GM12865 (cell line): ENCODE data around the gene EMP1.
A peak's percentile ranks its signal among the peaks of the same experiment; 100 is the strongest.

ENCODE experiments used
- DNase-seq: peaks from one replicate; pipeline ENCODE4 v3.0.0; 2010; ENCODE audit warnings: low read depth
- H3K4me3 ChIP-seq: 2 replicates; pipeline ENCODE4 v1.5.1; 2011; ENCODE audit warnings: mild to moderate bottlenecking, low read depth, low read length, control low read depth
- TF ChIP-seq, protein P1 (sequence below): IDR thresholded peaks from 2 replicates; pipeline ENCODE4 v1.5.1; 2011; ENCODE audit warnings: low read length, control low read depth, low read depth, inconsistent platforms; ENCODE audit not compliant: insufficient read depth; ENCODE audit errors: missing control alignments

Gene EMP1

GRCh38 chr12:13178568-13179210 lies 17.8 kb upstream of the EMP1 start:
- DNase-seq = no peak
- no peak overlapping the region for H3K4me3 ChIP-seq
- TF ChIP-seq, protein P1, sequence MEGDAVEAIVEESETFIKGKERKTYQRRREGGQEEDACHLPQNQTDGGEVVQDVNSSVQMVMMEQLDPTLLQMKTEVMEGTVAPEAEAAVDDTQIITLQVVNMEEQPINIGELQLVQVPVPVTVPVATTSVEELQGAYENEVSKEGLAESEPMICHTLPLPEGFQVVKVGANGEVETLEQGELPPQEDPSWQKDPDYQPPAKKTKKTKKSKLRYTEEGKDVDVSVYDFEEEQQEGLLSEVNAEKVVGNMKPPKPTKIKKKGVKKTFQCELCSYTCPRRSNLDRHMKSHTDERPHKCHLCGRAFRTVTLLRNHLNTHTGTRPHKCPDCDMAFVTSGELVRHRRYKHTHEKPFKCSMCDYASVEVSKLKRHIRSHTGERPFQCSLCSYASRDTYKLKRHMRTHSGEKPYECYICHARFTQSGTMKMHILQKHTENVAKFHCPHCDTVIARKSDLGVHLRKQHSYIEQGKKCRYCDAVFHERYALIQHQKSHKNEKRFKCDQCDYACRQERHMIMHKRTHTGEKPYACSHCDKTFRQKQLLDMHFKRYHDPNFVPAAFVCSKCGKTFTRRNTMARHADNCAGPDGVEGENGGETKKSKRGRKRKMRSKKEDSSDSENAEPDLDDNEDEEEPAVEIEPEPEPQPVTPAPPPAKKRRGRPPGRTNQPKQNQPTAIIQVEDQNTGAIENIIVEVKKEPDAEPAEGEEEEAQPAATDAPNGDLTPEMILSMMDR = no peak

- TF ChIP-seq, protein P1 = no peak
- no peak overlapping the region for H3K4me3 ChIP-seq
- peak; percentile 28 for DNase-seq
Measured at GRCh38 chr12:13179211-13180074, 17.1 kb upstream of the EMP1 start.

DNA sequence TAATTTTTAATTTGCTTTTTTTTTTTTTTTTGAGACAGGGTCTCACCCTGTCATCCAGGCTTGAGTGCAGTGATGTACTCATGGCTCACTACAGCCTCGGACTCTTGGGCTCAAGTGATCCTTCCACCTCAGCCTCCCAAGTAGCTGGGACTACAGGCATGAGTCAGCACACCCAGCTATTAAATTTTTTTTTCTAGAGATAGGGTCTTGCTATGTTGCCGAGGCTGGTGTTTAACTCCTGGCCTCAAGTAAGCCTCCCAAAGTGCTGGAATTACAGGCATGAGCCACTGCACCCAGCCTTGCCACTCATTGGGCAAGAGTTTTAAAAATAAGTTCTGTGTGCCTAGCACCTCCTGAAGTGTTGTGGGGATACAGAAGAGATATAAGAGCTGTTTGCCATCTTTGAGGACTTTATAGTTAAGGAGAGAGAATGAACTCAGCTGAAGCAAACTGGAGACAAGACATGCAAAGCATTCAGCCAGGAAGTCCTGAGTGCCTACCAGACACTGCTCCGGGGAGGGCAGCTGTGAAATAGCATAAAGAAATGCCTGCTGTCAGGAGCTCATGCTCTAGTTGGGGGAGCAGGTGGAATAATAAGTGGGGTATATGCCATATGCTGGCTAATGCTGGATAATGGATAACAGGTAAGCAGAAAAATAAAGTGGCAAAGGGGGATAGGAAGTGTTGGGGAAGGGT lies 15.0 kb upstream of the EMP1 start:
- TF ChIP-seq, protein P1 = no peak
- no peak for DNase-seq
- no peak overlapping the region for H3K4me3 ChIP-seq

- DNase-seq = no peak
- H3K4me3 ChIP-seq = no peak overlapping the region
- TF ChIP-seq, protein P1 = no peak
Measured at GRCh38 chr12:13182881-13183280, 13.6 kb upstream of the EMP1 start.

DNA sequence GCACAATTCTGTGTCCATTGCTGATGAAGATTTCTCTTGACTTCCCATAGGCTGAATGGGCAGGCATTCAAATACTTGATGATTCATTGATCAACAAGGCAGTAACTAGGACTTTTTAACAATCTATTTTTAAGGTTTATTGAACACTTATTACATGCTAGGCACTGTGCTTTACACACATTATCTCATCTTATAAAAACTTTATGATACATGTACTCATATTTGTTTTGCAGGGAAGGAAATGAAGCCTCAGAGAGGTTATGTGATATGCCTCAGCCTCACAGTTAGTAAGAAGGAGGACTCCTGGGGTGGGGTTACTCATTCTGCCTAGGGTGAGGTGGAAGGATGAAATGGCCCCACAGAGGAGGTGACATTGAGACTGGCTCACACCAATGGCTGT lies 12.9 kb upstream of the EMP1 start:
- no peak for DNase-seq
- TF ChIP-seq, protein P1 = no peak
- no peak overlapping the region for H3K4me3 ChIP-seq

- TF ChIP-seq, protein P1 = no peak
- H3K4me3 ChIP-seq = no peak overlapping the region
- DNase-seq = no peak
Measured at GRCh38 chr12:13186302-13186701, 10.2 kb upstream of the EMP1 start.
